Ovary (tissue), 9 donors: Measurements from ENCODE around the gene PEX6. TPM values are rescaled to one million over a fixed set of nuclear protein-coding genes. Genes with fewer than 3 reads are reported as not detected.

Source experiments
- DNase-seq, 5 donors: peaks; one replicate each; pipeline ENCODE4 v3.0.0-alpha.2; 2019 to 2020
- H3K27ac ChIP-seq, 2 donors: fragments of 200-600 bp; one replicate each; pipeline versions ENCODE4 v1.5.1 to v1.8.0; 2019 to 2022
- H3K27me3 ChIP-seq: fragments of 200-600 bp; one replicate; pipeline ENCODE4 v1.8.0; 2022
- H3K36me3 ChIP-seq: fragments of 200-600 bp; sonication (generic); one replicate; pipeline ENCODE4 v1.5.1; 2019
- H3K4me1 ChIP-seq: one replicate; pipeline ENCODE4 v1.8.1; 2013; ENCODE audit warnings: mild to moderate bottlenecking, moderate library complexity; ENCODE audit not compliant: insufficient read depth
- H3K4me3 ChIP-seq: fragments of 200-600 bp; sonication (generic); one replicate; pipeline ENCODE4 v1.5.1; 2017
- H3K9me3 ChIP-seq, 2 donors: fragments of 200-600 bp in 1 of 2; sonication (generic) in 1 of 2; one replicate each; pipeline versions ENCODE4 v1.5.1 to v1.8.1; 2013 to 2019; ENCODE audit warnings: mild to moderate bottlenecking in 1 of 2, moderate library complexity in 1 of 2
- EP300 ChIP-seq: sonication (generic); formaldehyde crosslinking; IDR thresholded peaks from one replicate; pipeline ENCODE4 v1.6.1; 2017; ENCODE audit warnings: antibody characterized with exemption
- POLR2A ChIP-seq: fragments of 450-650 bp; IDR thresholded peaks from one replicate; pipeline ENCODE4 v1.6.1; 2017; ENCODE audit warnings: antibody characterized with exemption, mild to moderate bottlenecking, moderate library complexity
- whole genome bisulfite sequencing, 3 donors: extraction: QIAGEN DNeasy Blood & Tissue Kit in 1 of 3; methylation state at CpG; one replicate each; pipeline versions ENCODE4 v1.1.5 to v1.1.7; 2013 to 2017; 5-methylcytosine and 5-hydroxymethylcytosine counted together
- intact Hi-C, 4 donors: fragments of 100-400 bp; cut with DNase I; formaldehyde crosslinking; loops; one replicate each; pipeline versions ENCODE4 v1.11.0 to v1.15.1; 2022 to 2023
- polyA plus RNA-seq, 2 donors: library from polyadenylated mRNA; stranded (reverse); fragments of 200-250 nt in 1 of 2; fragments of 350-450 nt in 1 of 2; fragmentation: Illumina TruSeq in 1 of 2; extraction: RNeasy Lipid Tissue Mini Kit (QIAGEN cat#74804) in 1 of 2; gene quantifications; one replicate each; pipeline ENCODE4 v1.2.3, GENCODE V29; 2013 to 2014
- total RNA-seq, 7 donors: library from RNA; depleted of rRNA in 2 of 7; stranded (reverse); fragments of >200 nt in 2 of 7; fragmentation: NEBNext Ultra II Directional in 3 of 7; extraction: Animal tissue kit (Norgen Biotek cat#: 25700) in 3 of 7; gene quantifications; one replicate each; pipeline versions ENCODE4 v1.1.0 to v1.2.4, GENCODE V29; 2016 to 2023
- TF ChIP-seq, protein P1 (sequence below), 3 donors: fragments of 450-650 bp in 2 of 3; fragments of 200-600 bp in 1 of 3; IDR thresholded peaks; one replicate each; pipeline versions ENCODE4 v1.5.1 to v1.8.0; 2016 to 2022; ENCODE audit warnings: antibody characterized with exemption in 3 of 3, mild to moderate bottlenecking in 1 of 3
- donor health status: DM: no; HTN: no; CAD: no; lungs with moderate emphysema.
- donor health status: DM: no; HTN: no; CAD: no.
- donor health status: Bipolar disorder and iron deficiency.
- donor health status: DM: yes; HTN: yes; CAD: no.
- donor health status: DM: no; HTN: no; CAD: no.
- donor health status: DM: yes; HTN: yes; CAD: no.

Gene PEX6
- total and polyA plus RNA-seq, 9 donors, result 8.8 to 41.0 (median 29.8) TPM

DNA sequence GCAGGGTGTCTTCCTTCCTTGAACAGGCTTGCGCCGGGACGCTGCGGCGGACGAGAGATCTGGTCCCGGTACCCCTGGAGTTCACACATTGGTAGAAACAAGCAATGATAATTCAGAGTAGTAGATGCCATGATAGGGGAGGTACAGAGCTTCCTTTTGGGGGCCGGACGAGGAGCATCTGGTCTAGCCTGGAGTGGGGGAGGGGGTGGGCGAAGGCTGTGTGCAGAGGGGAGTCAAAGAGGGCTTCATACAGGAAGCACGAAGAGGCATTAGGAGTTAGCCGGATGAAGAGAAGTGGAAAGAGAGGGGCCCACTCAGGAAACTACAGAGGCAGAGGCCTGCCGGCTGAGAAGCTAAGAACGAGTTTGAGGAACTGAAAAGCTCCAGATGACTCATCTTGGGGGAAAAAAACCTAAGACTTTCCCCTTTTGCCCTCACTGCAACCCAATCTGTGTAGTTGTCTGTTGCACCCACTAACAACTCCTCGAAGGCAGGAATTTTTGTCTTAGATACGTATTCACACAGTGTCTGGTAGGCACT is 49.1 kb downstream of the PEX6 start:
- Histone ChIP-seq H3K4me3 (peak overlapping the region; percentile 79), H3K4me1 (peaks cover 9% of the 10 kb centered on the region), H3K9me3 (no peaks in the 10 kb centered on the region), H3K36me3 (no peaks in the 10 kb centered on the region), H3K27ac (peak overlapping the region in 1 of 2 donors; percentile 93), H3K27me3 (no peaks in the 10 kb centered on the region)
- no peak for DNase-seq
- intact Hi-C loops, result no loop called here
- TF ChIP-seq, protein P1, sequence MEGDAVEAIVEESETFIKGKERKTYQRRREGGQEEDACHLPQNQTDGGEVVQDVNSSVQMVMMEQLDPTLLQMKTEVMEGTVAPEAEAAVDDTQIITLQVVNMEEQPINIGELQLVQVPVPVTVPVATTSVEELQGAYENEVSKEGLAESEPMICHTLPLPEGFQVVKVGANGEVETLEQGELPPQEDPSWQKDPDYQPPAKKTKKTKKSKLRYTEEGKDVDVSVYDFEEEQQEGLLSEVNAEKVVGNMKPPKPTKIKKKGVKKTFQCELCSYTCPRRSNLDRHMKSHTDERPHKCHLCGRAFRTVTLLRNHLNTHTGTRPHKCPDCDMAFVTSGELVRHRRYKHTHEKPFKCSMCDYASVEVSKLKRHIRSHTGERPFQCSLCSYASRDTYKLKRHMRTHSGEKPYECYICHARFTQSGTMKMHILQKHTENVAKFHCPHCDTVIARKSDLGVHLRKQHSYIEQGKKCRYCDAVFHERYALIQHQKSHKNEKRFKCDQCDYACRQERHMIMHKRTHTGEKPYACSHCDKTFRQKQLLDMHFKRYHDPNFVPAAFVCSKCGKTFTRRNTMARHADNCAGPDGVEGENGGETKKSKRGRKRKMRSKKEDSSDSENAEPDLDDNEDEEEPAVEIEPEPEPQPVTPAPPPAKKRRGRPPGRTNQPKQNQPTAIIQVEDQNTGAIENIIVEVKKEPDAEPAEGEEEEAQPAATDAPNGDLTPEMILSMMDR (IDR thresholded peaks at IDR 0.05), result no peak
- no peak for TF ChIP-seq EP300
- TF ChIP-seq POLR2A, result no peak
- 0 to 1% (median 1%) methylated on average over 16 of the region's 16 CpGs for WGBS, 3 donors

DNA sequence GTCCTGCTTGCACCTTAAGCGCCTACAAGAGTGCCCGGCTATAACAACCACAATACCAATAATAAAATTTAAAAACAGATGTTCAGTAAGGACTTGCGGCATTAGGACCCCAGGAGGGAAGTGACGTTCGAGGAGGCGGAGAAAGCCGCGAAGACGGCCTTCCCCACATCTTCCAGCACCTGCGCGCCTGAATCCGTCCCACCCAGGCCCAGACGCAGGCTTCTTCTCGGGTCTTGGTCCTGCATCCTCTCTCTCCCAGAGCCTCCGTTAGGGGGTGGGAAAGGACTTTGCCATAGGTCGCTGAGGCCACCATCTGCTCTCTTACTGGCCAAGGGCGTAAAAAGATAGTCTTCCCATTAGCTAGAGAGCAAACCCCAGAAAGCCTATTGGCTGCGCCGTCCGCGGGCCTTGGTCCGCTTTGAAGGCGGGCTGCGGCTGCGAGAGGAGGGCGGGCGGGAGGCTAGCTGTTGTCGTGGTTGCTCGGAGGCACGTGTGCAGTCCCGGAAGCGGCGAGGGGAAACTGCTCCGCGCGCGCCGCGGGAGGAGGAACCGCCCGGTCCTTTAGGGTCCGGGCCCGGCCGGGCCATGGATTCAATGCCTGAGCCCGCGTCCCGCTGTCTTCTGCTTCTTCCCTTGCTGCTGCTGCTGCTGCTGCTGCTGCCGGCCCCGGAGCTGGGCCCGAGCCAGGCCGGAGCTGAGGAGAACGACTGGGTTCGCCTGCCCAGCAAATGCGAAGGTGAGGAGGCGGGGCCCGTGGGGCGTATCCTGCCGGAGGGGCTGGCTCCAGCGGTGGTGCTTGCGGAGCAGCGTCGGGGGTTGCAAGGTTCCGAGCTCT is 49.8 kb downstream of the PEX6 start, which contains the start of gene CNPY3:
TSS of gene CNPY3 (plus strand) at position 495 of the 835 bp plus-strand sequence. CDS start at position 586, 91 bp downstream.
- 0% methylated on average over 62 to 63 of the region's 63 CpGs for WGBS, 3 donors
- peak; percentile 85 to 93 (median 89) for DNase-seq
- peaks cover 9% of the 10 kb centered on the region for H3K4me1 ChIP-seq

DNA sequence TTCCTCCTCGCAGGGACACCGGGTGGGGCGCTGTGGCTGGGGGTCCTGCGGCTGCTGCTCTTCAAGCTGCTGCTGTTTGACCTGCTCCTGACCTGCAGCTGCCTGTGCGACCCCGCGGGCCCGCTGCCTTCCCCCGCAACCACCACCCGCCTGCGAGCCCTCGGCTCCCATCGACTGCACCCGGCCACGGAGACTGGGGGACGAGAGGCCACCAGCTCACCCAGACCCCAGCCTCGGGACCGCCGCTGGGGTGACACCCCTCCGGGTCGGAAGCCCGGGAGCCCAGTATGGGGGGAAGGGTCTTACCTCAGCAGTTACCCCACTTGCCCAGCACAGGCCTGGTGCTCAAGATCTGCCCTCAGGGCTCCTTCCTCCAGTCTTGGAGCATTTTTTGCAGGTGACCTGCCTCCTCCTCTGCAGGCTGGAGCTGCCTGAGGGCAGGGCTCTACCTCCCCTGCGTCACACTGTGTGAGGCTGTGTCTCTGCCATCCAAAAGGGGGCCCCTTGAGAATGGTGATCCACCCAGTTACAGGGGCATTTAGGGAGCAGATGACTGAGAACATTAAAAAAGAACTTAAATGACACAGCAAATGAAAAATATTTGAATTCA is 53.6 kb downstream of the PEX6 start:
- no peaks in the 10 kb centered on the region for H3K36me3 ChIP-seq
- no peaks in the 10 kb centered on the region for H3K27me3 ChIP-seq
- no peak overlapping the region for H3K27ac ChIP-seq
- WGBS, 3 donors, result 27 to 40% (median 31%) methylated on average over 16 to 23 of the region's 23 CpGs
- peaks cover 2% of the 10 kb centered on the region for H3K4me1 ChIP-seq
- H3K9me3 ChIP-seq, result no peaks in the 10 kb centered on the region
- no peak for DNase-seq
- intact Hi-C loops, result no loop called here
- no peak for TF ChIP-seq POLR2A
- TF ChIP-seq, protein P1 (IDR thresholded peaks at IDR 0.05), result no peak
- no peak for TF ChIP-seq EP300
- H3K4me3 ChIP-seq, result no peak overlapping the region

More for the DNA sequence above, 49.8 kb downstream of the PEX6 start, which contains the start of gene CNPY3:
- Histone ChIP-seq H3K9me3 (no peaks in the 10 kb centered on the region), H3K4me3 (peak within 1 kb of the TSS; percentile 79), H3K27me3 (no peaks in the 10 kb centered on the region), H3K27ac (peak within 1 kb of the TSS; percentile 67 to 93), H3K36me3 (no peaks in the 10 kb centered on the region)
- TF ChIP-seq, protein P1 (IDR thresholded peaks at IDR 0.05), result no peak
- TF ChIP-seq POLR2A (peak; percentile 46), EP300 (no peak)
- intact Hi-C loops, result no loop called here

DNA sequence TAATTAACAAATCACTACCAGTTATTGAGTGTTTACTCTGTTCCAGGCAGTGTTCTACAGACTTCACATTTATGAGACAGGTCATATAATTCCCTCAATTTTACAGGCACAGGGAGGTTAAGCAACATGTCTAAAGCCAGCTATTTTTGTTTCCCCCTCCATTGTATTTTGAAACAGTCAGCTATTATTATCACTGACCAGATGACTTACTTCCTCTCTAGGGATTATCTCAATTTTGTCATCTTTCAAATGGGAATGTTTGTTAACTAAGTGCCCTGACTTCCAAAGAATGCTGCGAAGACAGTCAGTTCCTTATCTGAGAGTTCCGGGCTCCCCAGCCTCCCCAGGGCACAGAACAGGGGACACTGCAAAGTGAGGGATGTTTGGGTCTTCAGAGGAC is 55.3 kb downstream of the PEX6 start:
- Histone ChIP-seq H3K27me3 (no peaks in the 10 kb centered on the region), H3K4me3 (no peak overlapping the region), H3K9me3 (no peaks in the 10 kb centered on the region), H3K4me1 (peaks cover 2% of the 10 kb centered on the region), H3K36me3 (no peaks in the 10 kb centered on the region), H3K27ac (no peak overlapping the region)
- no peak for DNase-seq
- TF ChIP-seq EP300 (no peak), POLR2A (no peak)
- TF ChIP-seq, protein P1 (IDR thresholded peaks at IDR 0.05), result no peak
- intact Hi-C loops, result no loop called here
- WGBS, 3 donors, result 67 to 77% (median 70%) methylated on average over 2 of the region's 2 CpGs
